ENCODE data around the gene ING4.
"Not testable (repeated sequence)": the region's sequence is repeated elsewhere in the genome, so short reads cannot be mapped to it uniquely, and the experiment has no call there.

ING4 gene
- 7.6 to 49.4 (median 20.3) reads per million in 3 experiments for total RNA-seq

DNA sequence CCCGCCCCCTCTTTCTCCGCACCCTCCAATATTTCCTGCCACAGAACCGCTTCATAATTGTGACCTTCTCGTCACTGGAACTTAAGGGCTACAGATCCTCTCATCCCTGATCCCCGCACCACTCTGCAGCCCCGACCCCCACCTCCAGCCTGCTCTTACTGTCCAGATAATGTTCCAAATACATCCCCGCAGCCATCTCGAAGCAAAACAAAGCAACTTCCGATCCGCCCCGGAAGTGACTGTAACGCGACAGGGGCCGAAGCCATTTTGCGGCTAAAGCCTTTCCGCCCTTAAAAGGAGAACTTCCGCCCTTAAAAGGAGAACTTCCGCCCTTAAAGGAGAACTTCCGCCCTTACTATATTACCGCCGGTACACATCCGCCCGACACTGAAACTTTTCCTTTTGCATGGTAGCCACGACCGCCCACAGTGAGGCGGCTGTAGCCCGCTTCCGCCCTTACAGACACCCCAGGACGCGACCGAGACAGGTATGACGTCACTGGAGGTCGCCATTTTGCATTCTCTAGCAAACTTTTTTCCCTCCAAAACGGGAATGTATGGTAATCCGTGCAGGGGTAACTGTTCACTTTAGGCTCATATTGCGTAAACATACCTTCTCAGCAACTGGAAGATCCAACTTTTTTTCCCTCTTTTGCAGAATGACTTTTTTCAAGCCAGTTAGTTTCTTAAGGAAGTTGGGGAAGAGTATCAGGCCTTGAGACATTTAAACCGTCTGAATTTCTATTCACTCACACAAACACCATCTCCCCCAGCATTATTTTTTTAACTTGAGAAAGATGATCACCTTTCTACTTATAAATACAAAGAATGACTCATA is at the start of gene ING4:
TSS of gene ING4 (minus strand) at position 214 of the 837 bp plus-strand sequence. CDS start at position 196, 18 bp downstream.
- DNase-seq: peak; percentile 99

DNA sequence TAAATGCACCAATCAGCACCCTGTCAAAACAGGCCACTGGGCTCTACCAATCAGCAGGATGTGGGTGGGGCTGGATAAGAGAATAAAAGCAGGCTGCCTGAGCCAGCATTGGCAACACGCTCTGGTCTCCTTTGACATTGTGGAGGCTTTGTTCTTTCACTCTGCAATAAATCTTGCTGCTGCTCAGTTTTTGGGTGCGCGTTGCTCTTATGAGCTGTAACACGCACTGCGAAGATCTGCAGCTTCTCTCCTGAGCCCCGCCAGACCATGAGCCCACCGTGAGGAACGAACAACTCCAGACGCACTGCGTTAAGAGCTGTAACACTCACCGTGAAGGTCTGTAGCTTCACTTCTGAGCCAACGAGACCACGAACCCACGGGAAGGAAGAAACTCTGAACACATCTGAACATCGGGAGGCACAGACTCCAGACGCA is 46.1 kb upstream of the ING4 start:
- peak; percentile 50 for DNase-seq

DNA sequence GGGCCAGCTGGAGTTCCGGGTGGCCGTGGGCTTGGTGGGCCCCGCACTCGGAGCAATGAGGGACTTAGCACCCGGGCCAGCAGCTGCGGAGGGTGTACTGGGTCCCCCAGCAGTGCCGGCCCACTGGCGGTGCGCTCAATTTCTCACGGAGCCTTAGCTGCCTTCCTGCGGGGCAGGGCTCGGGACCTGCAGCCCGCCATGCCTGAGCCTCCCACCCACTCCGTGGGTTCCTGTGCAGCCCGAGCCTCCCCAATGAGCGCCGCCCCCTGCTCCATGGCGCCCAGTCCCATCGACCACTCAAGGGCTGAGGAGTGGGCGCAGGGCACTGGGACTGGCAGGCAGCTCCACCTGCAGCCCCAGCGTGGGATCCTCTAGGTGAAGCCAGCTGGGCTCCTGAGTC is 45.4 kb upstream of the ING4 start:
- not testable (repeated sequence) for DNase-seq

DNA sequence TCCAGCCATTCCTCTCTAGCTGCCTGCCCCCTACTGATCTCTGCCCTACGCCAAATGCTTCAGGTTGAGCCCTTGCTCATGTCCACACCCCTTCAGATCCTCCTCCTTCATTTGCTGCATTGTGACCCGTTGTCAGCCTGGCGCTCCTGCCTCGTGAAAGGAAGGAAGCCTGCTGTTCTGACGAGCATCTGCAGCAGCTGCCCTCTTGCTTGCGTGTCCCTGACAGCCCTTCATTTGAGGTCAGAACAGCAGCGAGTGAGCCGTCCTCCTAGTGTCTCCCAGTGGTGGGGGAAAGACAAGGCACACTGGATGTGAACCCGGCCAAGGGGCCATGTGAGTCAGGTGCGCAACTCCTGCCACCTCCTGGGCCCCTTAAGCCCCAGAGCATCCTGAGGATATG is 40.7 kb upstream of the ING4 start:
- DNase-seq: no peak

DNA sequence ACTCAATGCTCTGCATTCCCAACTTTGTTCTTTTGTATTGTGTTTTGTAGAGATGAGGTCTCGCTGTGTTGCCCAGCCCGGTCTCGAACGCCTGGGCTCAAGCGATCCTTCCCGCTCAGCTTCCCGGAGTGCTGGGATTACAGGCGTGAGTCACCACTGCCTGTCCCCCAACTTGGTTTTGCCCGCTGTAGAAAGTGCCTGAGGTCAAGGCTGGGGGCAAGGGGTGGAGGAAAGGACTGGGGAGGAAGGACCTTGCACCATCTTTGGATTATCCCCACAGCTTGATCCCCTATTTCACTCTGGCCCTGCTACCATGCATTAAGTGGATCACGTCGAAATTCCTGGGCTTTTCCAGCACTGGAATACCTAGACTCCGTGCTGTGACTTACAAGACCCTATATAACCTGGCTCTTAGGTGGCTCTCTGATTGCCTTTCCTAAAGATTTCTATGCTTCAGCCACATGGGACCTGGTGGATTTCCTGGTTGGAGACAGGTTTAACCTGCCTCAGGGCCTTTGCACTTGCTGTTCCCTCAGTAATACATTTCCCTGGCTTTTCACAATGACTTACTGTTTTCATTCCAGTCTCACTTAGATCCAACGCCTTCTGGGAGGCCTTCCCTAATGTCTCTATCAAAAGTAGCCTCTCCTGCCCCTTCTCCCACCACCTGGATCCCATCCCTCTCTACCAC is 38.3 kb upstream of the ING4 start:
- no peak for DNase-seq

DNA sequence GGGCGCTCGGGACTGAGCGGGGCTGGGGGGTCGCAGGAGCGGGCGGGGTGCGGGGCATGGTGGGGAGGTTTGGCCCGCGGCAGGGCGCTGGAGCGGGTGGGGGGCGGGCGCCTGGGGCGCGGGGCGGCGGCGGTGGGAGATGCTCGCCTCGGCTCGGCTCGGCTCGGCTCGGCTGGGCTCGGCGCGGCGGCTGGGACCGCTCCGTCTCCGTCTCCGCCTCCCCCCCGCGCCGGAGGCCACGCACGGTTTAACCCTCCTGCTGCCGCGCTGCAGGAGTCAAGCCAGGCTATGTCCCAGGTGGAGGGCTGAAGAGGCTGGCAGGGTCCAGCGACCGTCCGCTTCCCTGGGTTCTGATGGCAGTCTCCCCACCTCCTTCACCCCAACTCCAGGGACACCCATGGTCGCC is 37.7 kb upstream of the ING4 start, which contains the start of gene PIANP:
TSS of gene PIANP (minus strand) at position 170 of the 406 bp plus-strand sequence. CDS start 2,754 bp downstream, outside the sequence.
- peak; percentile 55 for DNase-seq

- no peak for DNase-seq
Measured at GRCh38 chr12:6699989-6700645, 37.2 kb upstream of the ING4 start.

- DNase-seq: no peak
Measured at GRCh38 chr12:6699259-6699988, 36.5 kb upstream of the ING4 start.

DNA sequence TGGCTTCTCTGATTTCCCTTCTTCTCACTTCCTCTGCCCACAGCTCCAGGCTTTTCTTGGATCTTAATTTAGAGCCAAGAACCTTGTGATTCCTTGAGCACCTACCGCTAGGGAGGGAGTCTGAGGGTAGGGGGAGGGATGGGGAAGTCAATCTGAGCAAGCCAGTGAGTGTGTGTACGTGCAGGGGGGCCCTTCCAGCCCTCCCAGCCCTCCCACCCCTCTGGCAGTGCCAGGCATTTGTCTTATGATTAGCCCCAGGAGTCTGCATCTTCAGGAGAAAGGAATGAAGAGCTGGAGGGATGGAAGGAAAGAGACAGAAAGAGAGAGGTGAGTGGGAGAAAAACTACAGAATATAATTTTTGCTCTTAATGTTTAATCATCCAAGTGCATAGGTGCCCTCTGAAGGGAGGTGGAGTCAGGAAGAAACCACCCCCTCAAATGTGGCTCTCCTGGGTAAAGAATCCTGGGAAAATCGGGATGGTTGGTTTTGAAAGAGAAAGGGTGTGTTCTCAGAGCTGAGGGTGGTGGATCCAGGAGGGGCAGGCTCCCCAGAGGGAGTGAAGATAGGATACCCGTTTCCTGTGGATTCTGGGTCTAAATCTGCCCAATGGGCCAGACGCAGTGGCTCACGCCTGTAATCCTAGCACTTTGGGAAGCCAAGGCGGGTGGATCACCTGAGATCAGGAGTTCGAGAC is 35.6 kb upstream of the ING4 start:
- no peak for DNase-seq

GRCh38 chr12:6697584-6698351 is 34.8 kb upstream of the ING4 start:
- DNase-seq: no peak

DNA sequence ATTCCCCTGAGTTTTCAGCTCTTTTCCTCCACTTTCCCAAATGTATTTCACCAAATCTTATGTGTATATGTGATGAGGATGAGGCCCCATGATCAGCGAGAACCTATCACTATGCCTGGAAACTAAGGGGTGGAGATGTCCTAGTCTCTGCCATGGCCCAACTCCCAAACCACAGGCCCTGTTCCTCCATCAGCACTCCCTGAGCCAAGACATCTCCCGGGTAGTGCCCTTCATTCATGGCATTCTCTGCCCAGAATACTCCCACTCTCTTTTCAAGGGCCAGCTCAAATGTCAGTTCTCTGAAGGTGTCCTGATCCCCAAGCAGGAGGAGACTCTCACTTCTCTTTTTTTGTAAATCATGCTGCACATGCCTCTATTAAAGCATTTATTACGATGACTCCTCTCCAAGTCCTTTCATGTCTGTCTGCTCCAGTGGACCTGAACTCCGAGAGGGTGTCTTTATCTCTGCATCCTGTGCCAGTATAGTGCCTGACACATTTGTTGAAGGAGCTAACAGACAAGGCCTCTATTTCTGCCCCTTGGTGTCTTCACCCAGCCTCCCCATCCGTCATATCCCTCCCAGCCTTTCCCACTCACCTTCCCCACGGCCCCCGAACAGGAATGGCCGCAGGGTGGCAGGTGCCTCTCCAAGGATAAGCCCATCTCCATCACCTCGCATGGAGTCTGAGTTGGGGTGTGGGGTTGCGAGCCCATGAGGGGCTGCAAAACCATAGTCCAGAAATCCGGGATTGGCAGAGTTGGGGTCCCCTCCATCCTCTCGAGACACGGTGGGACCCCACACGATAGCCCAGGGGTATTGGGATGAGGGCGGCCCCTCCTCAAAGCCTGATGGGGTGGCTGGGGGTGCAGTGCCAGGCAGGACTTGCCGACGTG is 34.0 kb upstream of the ING4 start:
- no peak for DNase-seq

- DNase-seq: no peak
Measured at GRCh38 chr12:6695313-6696045, 32.6 kb upstream of the ING4 start.

DNA sequence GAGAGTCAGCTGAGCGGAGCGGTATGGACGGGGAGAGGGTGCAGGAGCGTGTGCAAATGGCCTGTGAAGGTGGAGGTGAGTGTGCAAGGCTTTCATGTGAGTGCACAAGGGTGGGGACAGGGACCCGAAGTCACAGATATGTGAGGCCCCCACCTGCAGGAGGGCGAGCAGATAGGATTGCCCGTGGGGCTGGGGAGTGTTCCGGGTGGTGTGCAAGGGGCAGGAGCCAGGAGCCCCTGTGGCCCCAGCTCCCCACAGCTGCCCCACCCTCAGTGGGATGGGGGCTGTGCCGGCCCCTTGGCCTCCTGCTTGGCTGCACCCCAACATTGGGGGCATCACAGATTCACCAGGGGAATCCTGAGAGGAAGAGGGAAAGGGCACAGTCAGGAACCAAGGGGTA is 31.8 kb upstream of the ING4 start:
- DNase-seq: no peak

DNA sequence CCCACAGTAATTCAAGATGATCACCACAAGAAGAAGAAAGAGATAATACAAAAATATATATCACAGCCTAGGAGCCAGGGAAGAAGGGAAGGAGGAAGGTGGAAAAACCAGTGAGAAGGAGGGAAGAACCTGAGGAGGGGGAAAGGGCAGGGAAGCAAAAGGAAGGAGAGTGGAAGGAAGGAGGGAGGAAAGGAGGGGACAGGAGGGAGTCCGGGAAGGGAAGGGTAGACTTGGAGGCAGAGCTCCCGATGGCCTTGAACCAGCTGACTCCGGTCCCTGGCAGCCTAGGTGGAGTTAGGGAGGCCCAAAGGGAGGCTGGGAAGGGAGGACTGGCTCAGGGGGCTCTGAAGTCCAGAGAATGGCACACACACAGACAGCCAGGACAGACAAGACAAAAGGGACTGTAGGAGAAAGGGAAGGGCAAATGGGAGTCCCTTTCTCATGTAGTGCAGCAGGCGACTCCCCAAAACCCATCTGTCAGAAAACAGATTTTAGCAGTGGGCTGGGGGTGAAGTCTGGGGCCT is 31.0 kb upstream of the ING4 start:
- no peak for DNase-seq

DNA sequence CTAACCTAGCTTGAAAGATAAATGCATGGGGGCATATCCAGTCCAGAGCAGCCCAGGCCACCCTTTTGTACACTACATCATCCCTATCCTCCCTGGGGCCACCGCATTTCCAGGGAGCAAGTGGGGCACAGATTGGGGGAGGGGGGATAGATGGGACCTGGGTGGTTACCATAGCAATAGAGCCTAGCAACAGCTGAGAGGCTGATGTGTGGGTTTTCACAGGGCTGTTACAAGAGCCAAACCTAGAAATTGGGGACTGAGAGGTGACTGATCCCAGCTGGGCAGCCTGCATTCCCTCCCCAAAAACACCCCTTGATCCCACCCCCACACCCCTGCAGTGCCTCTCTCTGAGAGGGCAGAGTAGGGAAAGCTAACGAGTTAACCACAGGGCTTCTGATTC is 30.0 kb upstream of the ING4 start:
- no peak for DNase-seq

GRCh38 chr12:6691473-6691872 is 28.6 kb upstream of the ING4 start:
- no peak for DNase-seq

- peak; percentile 97 for DNase-seq
Measured at GRCh38 chr12:6688999-6689882, 26.3 kb upstream of the ING4 start, which contains the start of gene ZNF384. ZNF384 (minus strand) TSS chr12:6689375; CDS start chr12:6679520, 9,855 bp downstream.

- peak; percentile 49 for DNase-seq
Measured at GRCh38 chr12:6688543-6688998, 25.7 kb upstream of the ING4 start.

All from central memory CD4-positive, alpha-beta T cell (primary cell).